Activated CD4-positive, alpha-beta T cell treated with anti-CD3 and anti-CD28 coated beads for 24 hours (primary cell): Measurements from ENCODE around the gene EXOC6B.

Source experiments
- DNase-seq, 2 donors: peaks; one replicate each; pipeline ENCODE4 v3.0.0-alpha.2; 2020; ENCODE audit warnings: low read depth in 2 of 2

EXOC6B gene

GRCh38 chr2:72275084-72275483 is 550.7 kb downstream of the EXOC6B start:
- no peak for DNase-seq

- DNase-seq, result no peak
Observed at GRCh38 chr2:72274380-72274797, 551.4 kb downstream of the EXOC6B start.

- DNase-seq, result no peak
Observed at GRCh38 chr2:72273384-72273783, 552.4 kb downstream of the EXOC6B start.

- DNase-seq, result no peak
Observed at GRCh38 chr2:72271766-72272641, 553.8 kb downstream of the EXOC6B start.

- DNase-seq, result no peak
Observed at GRCh38 chr2:72271276-72271614, 554.6 kb downstream of the EXOC6B start.

- DNase-seq, result no peak
Observed at GRCh38 chr2:72270556-72271275, 555.1 kb downstream of the EXOC6B start.

- DNase-seq, result no peak
Observed at GRCh38 chr2:72263776-72264060, 562.1 kb downstream of the EXOC6B start.

- DNase-seq, result no peak
Observed at GRCh38 chr2:72263043-72263775, 562.6 kb downstream of the EXOC6B start.

- DNase-seq, result no peak
Observed at GRCh38 chr2:72261076-72261475, 564.8 kb downstream of the EXOC6B start.

- no peak for DNase-seq
Observed at GRCh38 chr2:72255540-72255939, 570.3 kb downstream of the EXOC6B start.

GRCh38 chr2:72254831-72255451 is 570.9 kb downstream of the EXOC6B start:
- no peak for DNase-seq

- no peak for DNase-seq
Observed at GRCh38 chr2:72238311-72238710, 587.5 kb downstream of the EXOC6B start.

GRCh38 chr2:72237549-72237948 is 588.3 kb downstream of the EXOC6B start:
- no peak for DNase-seq

- DNase-seq, result no peak
Observed at GRCh38 chr2:72236445-72237067, 589.3 kb downstream of the EXOC6B start.

GRCh38 chr2:72235497-72236415 is 590.1 kb downstream of the EXOC6B start:
- DNase-seq, result no peak

- no peak for DNase-seq
Observed at GRCh38 chr2:72233211-72233610, 592.6 kb downstream of the EXOC6B start.

GRCh38 chr2:72222829-72223564 is 602.8 kb downstream of the EXOC6B start:
- no peak for DNase-seq

- no peak for DNase-seq
Observed at GRCh38 chr2:72220170-72220569, 605.7 kb downstream of the EXOC6B start.

GRCh38 chr2:72214429-72215143 is 611.2 kb downstream of the EXOC6B start:
- no peak for DNase-seq
